Caco-2 (cell line): Measurements from ENCODE around the gene AMH. TPM values are rescaled to one million over a fixed set of nuclear protein-coding genes. Genes with fewer than 3 reads are reported as not detected.

Experiments
- BruUV-seq: library from RNA; stranded (reverse); fragments of 400-500 nt; replicated peaks from 2 replicates; lab custom pipeline; 2021; lab: Mats Ljungman, UMichigan
- CTCF ChIA-PET: fragments of 300-600 bp; sonication (Branson Sonifier 250); formaldehyde crosslinking; loops from one replicate; lab custom pipeline; 2022; ENCODE audit warnings: antibody characterized with exemption; lab: Charles Lee
- POLR2A ChIA-PET: fragments of 300-600 bp; sonication (Branson Sonifier 250); formaldehyde crosslinking; loops from one replicate; lab custom pipeline; 2022; ENCODE audit warnings: antibody characterized with exemption; lab: Charles Lee
- DNase-seq, 2 experiments: peaks; one replicate each; pipeline versions ENCODE4 v3.0.0 to v3.0.0-alpha.2; 2020 to 2022
- H3K27me3 ChIP-seq: replicated peaks from 2 replicates; pipeline ENCODE4 v1.6.0; 2011; ENCODE audit warnings: low read length; ENCODE audit not compliant: control insufficient read depth, insufficient read depth
- H3K36me3 ChIP-seq: 2 replicates; pipeline ENCODE4 v1.5.1; 2011; ENCODE audit warnings: low read length; ENCODE audit not compliant: control insufficient read depth, insufficient read depth
- H3K4me1 ChIP-seq: fragments of 250-450 bp; sonication (Bioruptor Pico); 2 replicates; pipeline ENCODE4 v1.5.1; 2020; ENCODE audit warnings: mild to moderate bottlenecking
- H3K4me3 ChIP-seq: 2 replicates; pipeline ENCODE4 v1.5.1; 2011; ENCODE audit warnings: low read depth, mild to moderate bottlenecking, control low read depth, low read length
- H3K9me3 ChIP-seq: fragments of 250-450 bp; sonication (Bioruptor Pico); 2 replicates; pipeline ENCODE4 v1.5.1; 2020; ENCODE audit warnings: mild to moderate bottlenecking, moderate library complexity
- H3K27ac Mint-ChIP-seq: one replicate; pipeline ENCODE4 v1.8.0; 2022; ENCODE audit warnings: mixed read lengths; ENCODE audit not compliant: unreplicated experiment
- H3K27me3 Mint-ChIP-seq: one replicate; pipeline ENCODE4 v1.8.0; 2022; ENCODE audit warnings: mixed read lengths; ENCODE audit not compliant: insufficient read depth, unreplicated experiment
- H3K36me3 Mint-ChIP-seq: one replicate; pipeline ENCODE4 v1.8.0; 2022; ENCODE audit warnings: mild to moderate bottlenecking, mixed read lengths; ENCODE audit not compliant: insufficient read depth, unreplicated experiment
- H3K4me1 Mint-ChIP-seq: one replicate; pipeline ENCODE4 v1.8.0; 2022; ENCODE audit warnings: low read depth, mixed read lengths; ENCODE audit not compliant: unreplicated experiment
- H3K4me3 Mint-ChIP-seq: one replicate; pipeline ENCODE4 v1.8.0; 2022; ENCODE audit warnings: mild to moderate bottlenecking, moderate library complexity, mixed read lengths; ENCODE audit not compliant: unreplicated experiment
- H3K9me3 Mint-ChIP-seq: one replicate; pipeline ENCODE4 v1.8.0; 2022; ENCODE audit warnings: mixed read lengths; ENCODE audit not compliant: unreplicated experiment
- intact Hi-C: fragments of 100-400 bp; cut with micrococcal nuclease; formaldehyde crosslinking; loops from one replicate; pipeline ENCODE4 v1.10.0; 2022; ENCODE audit not compliant: unreplicated experiment
- total RNA-seq: library from RNA; stranded (reverse); gene quantifications from 2 replicates; pipeline ENCODE4 v1.2.3, GENCODE V29; 2022
- TF ChIP-seq, protein P1 (sequence below), 2 experiments: fragments of 200-600 bp in 1 of 2; IDR thresholded peaks; 1 replicate in 1 of 2; 2 replicates in 1 of 2; pipeline versions ENCODE4 v1.5.1 to v1.8.0; 2011 to 2022; ENCODE audit warnings: antibody characterized with exemption in 1 of 2, control low read depth in 1 of 2, inconsistent platforms in 1 of 2, low read depth in 1 of 2, low read length in 1 of 2, mild to moderate bottlenecking in 1 of 2, moderate library complexity in 1 of 2; ENCODE audit not compliant: insufficient read depth in 1 of 2, severe bottlenecking in 1 of 2, unreplicated experiment in 1 of 2

AMH gene
- total RNA-seq, 1 experiment from 2014 or later = 19.4 TPM

- Histone ChIP-seq H3K9me3 (no peaks in the 10 kb centered on the region), H3K4me3 (no peak overlapping the region), H3K36me3 (peaks cover 5% of the 10 kb centered on the region), H3K27me3 (no peaks in the 10 kb centered on the region), H3K4me1 (peaks cover 19% of the 10 kb centered on the region)
- Mint-ChIP-seq H3K4me1 (peaks cover 5% of the 10 kb centered on the region), H3K4me3 (peak overlapping the region; percentile 39), H3K27me3 (no peaks in the 10 kb centered on the region), H3K9me3 (no peaks in the 10 kb centered on the region), H3K36me3 (peaks cover 92% of the 10 kb centered on the region), H3K27ac (peak overlapping the region; percentile 77)
- no TSS peak for BruUV-seq
- CTCF ChIA-PET = interaction anchor here (1.2 kb wide), 1 partner anchor 61 kb away, joined by 4 read pairs; no protein-coding TSS in a partner anchor
- intact Hi-C loops = loop anchor here (10.0 kb wide), 1 partner anchor 52 kb away; the partner anchor contains the start of gene DOT1L
- POLR2A ChIA-PET = no interaction called here
- DNase-seq = no peak
- TF ChIP-seq, protein P1, sequence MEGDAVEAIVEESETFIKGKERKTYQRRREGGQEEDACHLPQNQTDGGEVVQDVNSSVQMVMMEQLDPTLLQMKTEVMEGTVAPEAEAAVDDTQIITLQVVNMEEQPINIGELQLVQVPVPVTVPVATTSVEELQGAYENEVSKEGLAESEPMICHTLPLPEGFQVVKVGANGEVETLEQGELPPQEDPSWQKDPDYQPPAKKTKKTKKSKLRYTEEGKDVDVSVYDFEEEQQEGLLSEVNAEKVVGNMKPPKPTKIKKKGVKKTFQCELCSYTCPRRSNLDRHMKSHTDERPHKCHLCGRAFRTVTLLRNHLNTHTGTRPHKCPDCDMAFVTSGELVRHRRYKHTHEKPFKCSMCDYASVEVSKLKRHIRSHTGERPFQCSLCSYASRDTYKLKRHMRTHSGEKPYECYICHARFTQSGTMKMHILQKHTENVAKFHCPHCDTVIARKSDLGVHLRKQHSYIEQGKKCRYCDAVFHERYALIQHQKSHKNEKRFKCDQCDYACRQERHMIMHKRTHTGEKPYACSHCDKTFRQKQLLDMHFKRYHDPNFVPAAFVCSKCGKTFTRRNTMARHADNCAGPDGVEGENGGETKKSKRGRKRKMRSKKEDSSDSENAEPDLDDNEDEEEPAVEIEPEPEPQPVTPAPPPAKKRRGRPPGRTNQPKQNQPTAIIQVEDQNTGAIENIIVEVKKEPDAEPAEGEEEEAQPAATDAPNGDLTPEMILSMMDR (IDR thresholded peaks at IDR 0.05; ENCODE audit: insufficient read depth in 1 of 2, low read depth in 1 of 2, low read length in 1 of 2, severe bottlenecking in 1 of 2, unreplicated experiment in 1 of 2) = no peak
Observed at GRCh38 chr19:2216361-2217225, 32.5 kb upstream of the AMH start.

GRCh38 chr19:2217591-2217990 is 31.5 kb upstream of the AMH start:
- H3K4me1 Mint-ChIP-seq = no peaks in the 10 kb centered on the region
- peaks cover 4% of the 10 kb centered on the region for H3K36me3 ChIP-seq
- intact Hi-C loops = loop anchor here (10.0 kb wide), 1 partner anchor 53 kb away; the partner anchor contains the start of gene DOT1L
- TF ChIP-seq, protein P1 (IDR thresholded peaks at IDR 0.05; ENCODE audit: insufficient read depth in 1 of 2, low read depth in 1 of 2, low read length in 1 of 2, severe bottlenecking in 1 of 2, unreplicated experiment in 1 of 2) = no peak
- no TSS peak for BruUV-seq
- peak overlapping the region; percentile 39 for H3K4me3 Mint-ChIP-seq
- no peaks in the 10 kb centered on the region for H3K9me3 ChIP-seq
- no peak overlapping the region for H3K4me3 ChIP-seq
- H3K4me1 ChIP-seq = peaks cover 9% of the 10 kb centered on the region
- no peaks in the 10 kb centered on the region for H3K27me3 ChIP-seq
- peak overlapping the region; percentile 77 for H3K27ac Mint-ChIP-seq
- DNase-seq = no peak
- ChIA-PET CTCF (no interaction called here), POLR2A (no interaction called here)
- H3K9me3 Mint-ChIP-seq = no peaks in the 10 kb centered on the region
- H3K27me3 Mint-ChIP-seq = no peaks in the 10 kb centered on the region
- peaks cover 89% of the 10 kb centered on the region for H3K36me3 Mint-ChIP-seq

DNA sequence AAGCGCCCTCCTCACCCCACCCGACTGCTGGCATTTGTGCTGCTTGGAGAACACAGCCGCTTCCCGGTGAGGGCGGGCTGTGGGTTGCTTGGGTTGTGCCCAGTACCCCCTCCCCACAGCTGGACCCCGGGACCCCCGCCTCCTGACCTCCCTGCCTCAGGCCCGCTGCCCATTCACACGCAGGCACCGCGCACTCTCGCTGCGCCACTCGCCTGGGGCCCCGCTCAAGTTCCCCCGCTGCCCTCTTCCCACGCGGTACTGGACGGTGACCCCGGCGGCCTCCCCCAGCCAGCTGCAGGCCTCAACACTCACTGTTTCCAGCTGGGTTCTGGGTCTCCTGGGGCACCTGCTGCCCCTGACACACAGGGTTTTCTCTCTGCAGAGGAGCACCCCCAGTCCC is 29.4 kb upstream of the AMH start:
- DNase-seq = no peak
- no TSS peak for BruUV-seq
- H3K4me1 Mint-ChIP-seq = no peaks in the 10 kb centered on the region
- H3K4me1 ChIP-seq = no peaks in the 10 kb centered on the region
- POLR2A ChIA-PET = interaction anchor here (0.6 kb wide), 1 partner anchor 69 kb away, joined by 4 read pairs; the partner anchor contains the start of gene AP3D1
- H3K9me3 ChIP-seq = no peaks in the 10 kb centered on the region
- no peak overlapping the region for H3K4me3 ChIP-seq
- no peak overlapping the region for H3K27ac Mint-ChIP-seq
- H3K27me3 ChIP-seq = no peaks in the 10 kb centered on the region
- no peaks in the 10 kb centered on the region for H3K27me3 Mint-ChIP-seq
- peaks cover 2% of the 10 kb centered on the region for H3K36me3 ChIP-seq
- H3K4me3 Mint-ChIP-seq = no peak overlapping the region
- no peaks in the 10 kb centered on the region for H3K9me3 Mint-ChIP-seq
- CTCF ChIA-PET = no interaction called here
- peaks cover 77% of the 10 kb centered on the region for H3K36me3 Mint-ChIP-seq
- TF ChIP-seq, protein P1 (IDR thresholded peaks at IDR 0.05; ENCODE audit: insufficient read depth in 1 of 2, low read depth in 1 of 2, low read length in 1 of 2, severe bottlenecking in 1 of 2, unreplicated experiment in 1 of 2) = no peak
- intact Hi-C loops = loop anchor here (10.0 kb wide), 1 partner anchor 55 kb away; the partner anchor contains the start of gene DOT1L
